Right kidney (tissue), 1 donor: ENCODE measurements around the gene DDX10.
A peak's percentile ranks its signal among the peaks of the same experiment; 100 is the strongest.

Experiments used
- DNase-seq: peaks from one replicate; pipeline ENCODE4 v3.0.0-alpha.2; 2016

DDX10 gene

GRCh38 chr11:108909041-108909440, 244.2 kb downstream of the DDX10 start:
- no peak for DNase-seq

GRCh38 chr11:108909921-108910320, 245.1 kb downstream of the DDX10 start:
- no peak for DNase-seq

- DNase-seq = no peak
These were observed 247.7 kb downstream of the DDX10 start for GRCh38 chr11:108912581-108912980.

GRCh38 chr11:108913204-108913603, 248.3 kb downstream of the DDX10 start:
- no peak for DNase-seq

GRCh38 chr11:108914211-108914610, 249.3 kb downstream of the DDX10 start:
- no peak for DNase-seq

GRCh38 chr11:108914981-108915380, 250.1 kb downstream of the DDX10 start:
- DNase-seq = no peak

- DNase-seq = no peak
These were observed 250.8 kb downstream of the DDX10 start for GRCh38 chr11:108915666-108916065.

- DNase-seq = no peak
These were observed 251.4 kb downstream of the DDX10 start for GRCh38 chr11:108916290-108916689.

GRCh38 chr11:108916935-108917334, 252.1 kb downstream of the DDX10 start:
- DNase-seq = no peak

GRCh38 chr11:108921211-108921610, 256.3 kb downstream of the DDX10 start:
- no peak for DNase-seq

GRCh38 chr11:108922241-108922640, 257.4 kb downstream of the DDX10 start:
- DNase-seq = no peak

- no peak for DNase-seq
These were observed 258.5 kb downstream of the DDX10 start for GRCh38 chr11:108923413-108923812.

GRCh38 chr11:108926171-108926840, 261.4 kb downstream of the DDX10 start:
- DNase-seq = peak; percentile 11

- peak; percentile 12 for DNase-seq
These were observed 262.1 kb downstream of the DDX10 start for GRCh38 chr11:108926841-108927577.

GRCh38 chr11:108927791-108928545, 263.1 kb downstream of the DDX10 start:
- DNase-seq = no peak

- no peak for DNase-seq
These were observed 264.4 kb downstream of the DDX10 start for GRCh38 chr11:108929241-108929640.

GRCh38 chr11:108931168-108931567, 266.3 kb downstream of the DDX10 start:
- DNase-seq = no peak

- no peak for DNase-seq
These were observed 268.8 kb downstream of the DDX10 start for GRCh38 chr11:108933630-108934029.

GRCh38 chr11:108934289-108934688, 269.4 kb downstream of the DDX10 start:
- no peak for DNase-seq

- DNase-seq = no peak
These were observed 269.8 kb downstream of the DDX10 start for GRCh38 chr11:108934696-108935095.

GRCh38 chr11:108937746-108938145, 272.9 kb downstream of the DDX10 start:
- DNase-seq = no peak

GRCh38 chr11:108938604-108939003, 273.7 kb downstream of the DDX10 start:
- no peak for DNase-seq

- no peak for DNase-seq
These were observed 274.3 kb downstream of the DDX10 start for GRCh38 chr11:108939135-108939534.
